SKM-1 (cell line): ENCODE data around the gene GRID1.

Experiments used
- DNase-seq: peaks from one replicate; lab custom pipeline; 2025; ENCODE audit not compliant: unreplicated experiment; lab: John Stamatoyannopoulos, UW

The GRID1 gene

GRCh38 chr10:86340176-86340990 is 26.2 kb downstream of the GRID1 start:
- DNase-seq = no peak

- no peak for DNase-seq
Measured at GRCh38 chr10:86339226-86339865, 27.2 kb downstream of the GRID1 start.

GRCh38 chr10:86337121-86337601 is 29.4 kb downstream of the GRID1 start:
- DNase-seq = no peak

GRCh38 chr10:86336341-86336740 is 30.3 kb downstream of the GRID1 start:
- DNase-seq = no peak

GRCh38 chr10:86335831-86336230 is 30.8 kb downstream of the GRID1 start:
- no peak for DNase-seq

GRCh38 chr10:86335257-86335656 is 31.3 kb downstream of the GRID1 start:
- no peak for DNase-seq

- no peak for DNase-seq
Measured at GRCh38 chr10:86334488-86335085, 32.0 kb downstream of the GRID1 start.

- DNase-seq = no peak
Measured at GRCh38 chr10:86333826-86334487, 32.6 kb downstream of the GRID1 start.

GRCh38 chr10:86331861-86332260 is 34.7 kb downstream of the GRID1 start:
- DNase-seq = no peak

GRCh38 chr10:86330778-86331763 is 35.5 kb downstream of the GRID1 start:
- DNase-seq = no peak

- DNase-seq = no peak
Measured at GRCh38 chr10:86329896-86330680, 36.5 kb downstream of the GRID1 start.

GRCh38 chr10:86329093-86329710 is 37.4 kb downstream of the GRID1 start:
- DNase-seq = no peak

- no peak for DNase-seq
Measured at GRCh38 chr10:86327954-86328725, 38.5 kb downstream of the GRID1 start.

- DNase-seq = no peak
Measured at GRCh38 chr10:86325158-86325557, 41.4 kb downstream of the GRID1 start.

- no peak for DNase-seq
Measured at GRCh38 chr10:86321568-86321967, 45.0 kb downstream of the GRID1 start.

- no peak for DNase-seq
Measured at GRCh38 chr10:86319676-86320075, 46.9 kb downstream of the GRID1 start.

- DNase-seq = no peak
Measured at GRCh38 chr10:86317949-86318725, 48.5 kb downstream of the GRID1 start.

GRCh38 chr10:86316990-86317389 is 49.6 kb downstream of the GRID1 start:
- DNase-seq = no peak
